Gastrocnemius medialis (tissue), 4 donors: ENCODE results near the gene APOBEC3H.
"Not testable (repeated sequence)": the region's sequence is repeated elsewhere in the genome, so short reads cannot be mapped to it uniquely, and the experiment has no call there.

Experiments
- CTCF ChIP-seq, 5 experiments: fragments of 450-650 bp in 3 of 5; fragments of 200-600 bp in 2 of 5; sonication (generic) in 2 of 5; IDR thresholded peaks in 4 of 5; conservative IDR thresholded peaks in 1 of 5; 1 replicate in 4 of 5; 2 replicates in 1 of 5; pipeline ENCODE4 v1.5.1; 2016 to 2019; ENCODE audit warnings: antibody characterized with exemption in 5 of 5, mild to moderate bottlenecking in 3 of 5, moderate library complexity in 3 of 5
- POLR2A ChIP-seq, 2 donors: fragments of 450-650 bp; IDR thresholded peaks; one replicate each; pipeline ENCODE4 v1.6.1; 2017; ENCODE audit warnings: antibody characterized with exemption in 2 of 2, mild to moderate bottlenecking in 2 of 2, moderate library complexity in 2 of 2

- TF ChIP-seq POLR2A (IDR thresholded peaks at IDR 0.05); CTCF (IDR thresholded peaks at IDR 0.05 in 4 of 5, conservative IDR thresholded peaks at IDR 0.05 in 1 of 5): not testable (repeated sequence)
These were observed 19.1 kb upstream of the APOBEC3H start for GRCh38 chr22:39077912-39078311.
